Uterus (tissue), 2 donors: Measurements from ENCODE around the gene PUS3.

Experiments used
- POLR2A ChIP-seq, 2 donors: fragments of 450-650 bp; IDR thresholded peaks; one replicate each; pipeline ENCODE4 v1.6.1; 2016; ENCODE audit warnings: antibody characterized with exemption in 2 of 2, mild to moderate bottlenecking in 1 of 2, moderate library complexity in 1 of 2
- TF ChIP-seq, protein P1 (sequence below), 4 experiments: fragments of 200-600 bp in 2 of 4; fragments of 450-650 bp in 2 of 4; sonication (generic) in 2 of 4; IDR thresholded peaks; one replicate each; pipeline ENCODE4 v1.5.1; 2016 to 2019; ENCODE audit warnings: antibody characterized with exemption in 4 of 4, mild to moderate bottlenecking in 2 of 4, moderate library complexity in 1 of 4

DNA sequence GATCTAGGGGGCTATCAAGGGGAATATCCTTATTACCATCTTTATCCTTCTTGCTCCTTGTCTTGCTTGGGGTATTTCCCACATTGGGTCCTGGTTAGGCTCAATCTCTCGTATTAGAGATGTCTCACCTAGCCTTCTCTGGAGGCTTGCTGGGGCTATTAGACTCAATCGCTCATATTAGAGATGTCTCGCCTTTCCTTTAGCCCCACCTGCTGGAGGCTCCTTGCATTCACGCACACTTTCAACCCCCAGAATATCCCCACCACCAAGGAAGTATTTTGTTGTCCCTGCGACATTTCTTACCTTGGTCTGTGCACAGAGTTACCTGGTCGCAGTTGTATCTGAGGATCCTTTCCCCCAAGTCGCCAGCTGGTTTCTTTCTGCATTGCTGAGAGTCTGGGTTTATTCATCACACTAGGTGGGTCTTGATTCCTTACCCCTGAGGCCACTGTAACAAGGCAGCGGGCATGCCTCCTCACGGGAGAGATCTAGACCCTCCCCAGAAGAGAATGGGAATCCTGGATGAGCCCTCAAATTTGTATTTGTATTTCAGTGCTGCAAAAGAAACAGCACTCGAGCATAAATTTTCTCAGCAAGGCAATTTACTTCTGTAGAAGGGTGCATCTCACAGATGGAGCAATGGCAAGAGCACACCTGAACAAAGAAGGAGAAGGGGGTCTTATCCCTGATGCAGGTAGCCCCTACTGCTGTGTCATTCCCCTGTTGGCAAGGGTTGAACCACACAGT is 31.4 kb downstream of the PUS3 start:
- TF ChIP-seq, protein P1, sequence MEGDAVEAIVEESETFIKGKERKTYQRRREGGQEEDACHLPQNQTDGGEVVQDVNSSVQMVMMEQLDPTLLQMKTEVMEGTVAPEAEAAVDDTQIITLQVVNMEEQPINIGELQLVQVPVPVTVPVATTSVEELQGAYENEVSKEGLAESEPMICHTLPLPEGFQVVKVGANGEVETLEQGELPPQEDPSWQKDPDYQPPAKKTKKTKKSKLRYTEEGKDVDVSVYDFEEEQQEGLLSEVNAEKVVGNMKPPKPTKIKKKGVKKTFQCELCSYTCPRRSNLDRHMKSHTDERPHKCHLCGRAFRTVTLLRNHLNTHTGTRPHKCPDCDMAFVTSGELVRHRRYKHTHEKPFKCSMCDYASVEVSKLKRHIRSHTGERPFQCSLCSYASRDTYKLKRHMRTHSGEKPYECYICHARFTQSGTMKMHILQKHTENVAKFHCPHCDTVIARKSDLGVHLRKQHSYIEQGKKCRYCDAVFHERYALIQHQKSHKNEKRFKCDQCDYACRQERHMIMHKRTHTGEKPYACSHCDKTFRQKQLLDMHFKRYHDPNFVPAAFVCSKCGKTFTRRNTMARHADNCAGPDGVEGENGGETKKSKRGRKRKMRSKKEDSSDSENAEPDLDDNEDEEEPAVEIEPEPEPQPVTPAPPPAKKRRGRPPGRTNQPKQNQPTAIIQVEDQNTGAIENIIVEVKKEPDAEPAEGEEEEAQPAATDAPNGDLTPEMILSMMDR (IDR thresholded peaks at IDR 0.05), result peak in 2 of 4 experiments; percentile 12
- no peak for TF ChIP-seq POLR2A (IDR thresholded peaks at IDR 0.05)
